Thyroid gland (tissue), 4 donors: ENCODE results near the gene TNIP3.

Experiments
- CTCF ChIP-seq, 6 experiments: fragments of 200-600 bp in 3 of 6; fragments of 450-650 bp in 3 of 6; sonication (generic) in 3 of 6; IDR thresholded peaks; one replicate each; pipeline ENCODE4 v1.5.1; 2016 to 2019; ENCODE audit warnings: antibody characterized with exemption in 6 of 6, mild to moderate bottlenecking in 2 of 6, inconsistent platforms in 1 of 6, moderate library complexity in 1 of 6
- POLR2A ChIP-seq, 2 donors: fragments of 450-650 bp; IDR thresholded peaks; one replicate each; pipeline ENCODE4 v1.6.1; 2017; ENCODE audit warnings: antibody characterized with exemption in 2 of 2, mild to moderate bottlenecking in 2 of 2, moderate library complexity in 1 of 2

GRCh38 chr4:121192480-121192879 is 28.4 kb upstream of the TNIP3 start:
- TF ChIP-seq CTCF (IDR thresholded peaks at IDR 0.05) (peak in 4 of 6 experiments; percentile 58 to 75 (median 60)), POLR2A (IDR thresholded peaks at IDR 0.05) (no peak)
